Measurements from ENCODE around the gene RGS5.
"Not testable (repeated sequence)": the region's sequence is repeated elsewhere in the genome, so short reads cannot be mapped to it uniquely, and the experiment has no call there.

The RGS5 gene

GRCh38 chr1:163202833-163203451 lies at the start of gene RGS5:
Gene RGS5, minus strand, starts transcription at chr1:163202916. Its CDS starts 81 bp downstream, at chr1:163202835.
- DNase-seq (ENCODE audit: low spot score): no peak

- no peak for DNase-seq (ENCODE audit: low spot score)
Measured at GRCh38 chr1:163250382-163250974, 47.8 kb upstream of the RGS5 start.

- no peak for DNase-seq (ENCODE audit: low spot score)
Measured at GRCh38 chr1:163248064-163248463, 45.3 kb upstream of the RGS5 start.

- not testable (repeated sequence) for DNase-seq (ENCODE audit: low spot score)
Measured at GRCh38 chr1:163244648-163245047, 41.9 kb upstream of the RGS5 start.

- DNase-seq (ENCODE audit: low spot score): no peak
Measured at GRCh38 chr1:163241746-163242145, 39.0 kb upstream of the RGS5 start.

- no peak for DNase-seq (ENCODE audit: low spot score)
Measured at GRCh38 chr1:163240705-163241104, 38.0 kb upstream of the RGS5 start.

GRCh38 chr1:163233643-163234042 lies 30.9 kb upstream of the RGS5 start:
- DNase-seq (ENCODE audit: low spot score): not testable (repeated sequence)

- no peak for DNase-seq (ENCODE audit: low spot score)
Measured at GRCh38 chr1:163231385-163231784, 28.7 kb upstream of the RGS5 start.

GRCh38 chr1:163230827-163231226 lies 28.1 kb upstream of the RGS5 start:
- no peak for DNase-seq (ENCODE audit: low spot score)

- DNase-seq (ENCODE audit: low spot score): not testable (repeated sequence)
Measured at GRCh38 chr1:163228271-163228670, 25.6 kb upstream of the RGS5 start.

- no peak for DNase-seq (ENCODE audit: low spot score)
Measured at GRCh38 chr1:163227126-163227525, 24.4 kb upstream of the RGS5 start.

- DNase-seq (ENCODE audit: low spot score): no peak
Measured at GRCh38 chr1:163213626-163214025, 10.9 kb upstream of the RGS5 start.

GRCh38 chr1:163211667-163212066 lies 9.0 kb upstream of the RGS5 start:
- no peak for DNase-seq (ENCODE audit: low spot score)

GRCh38 chr1:163205513-163205912 lies 2.8 kb upstream of the RGS5 start:
- DNase-seq (ENCODE audit: low spot score): no peak

GRCh38 chr1:163203561-163203960 lies 845 bp upstream of the RGS5 start:
- DNase-seq (ENCODE audit: low spot score): no peak

- DNase-seq (ENCODE audit: low spot score): no peak
Measured at GRCh38 chr1:163201906-163202305, 810 bp downstream of the RGS5 start.

GRCh38 chr1:163197022-163197421 lies 5.7 kb downstream of the RGS5 start:
- DNase-seq (ENCODE audit: low spot score): no peak

GRCh38 chr1:163196449-163196787 lies 6.3 kb downstream of the RGS5 start:
- no peak for DNase-seq (ENCODE audit: low spot score)

GRCh38 chr1:163195728-163196448 lies 6.8 kb downstream of the RGS5 start:
- DNase-seq (ENCODE audit: low spot score): no peak

GRCh38 chr1:163191301-163191700 lies 11.4 kb downstream of the RGS5 start:
- DNase-seq (ENCODE audit: low spot score): no peak

GRCh38 chr1:163188947-163189346 lies 13.8 kb downstream of the RGS5 start:
- DNase-seq (ENCODE audit: low spot score): no peak

GRCh38 chr1:163187849-163188248 lies 14.9 kb downstream of the RGS5 start:
- no peak for DNase-seq (ENCODE audit: low spot score)

GRCh38 chr1:163186862-163187261 lies 15.9 kb downstream of the RGS5 start:
- no peak for DNase-seq (ENCODE audit: low spot score)

Data from CD4-positive, alpha-beta T cell treated with Interleukin-2 at 100 ng/mL for 4 hours (primary cell).